AG04450 (cell line): ENCODE measurements around the gene AQP4. TPM values are rescaled to one million over a fixed set of nuclear protein-coding genes. Genes with fewer than 3 reads are reported as not detected.

Experiments
- CTCF ChIA-PET: fragments of 300-600, 350-600 bp; formaldehyde crosslinking; extraction: SDS; loops from one replicate; lab custom pipeline; 2022; ENCODE audit warnings: antibody characterized with exemption, inconsistent platforms; lab: Charles Lee
- POLR2A ChIA-PET: fragments of 350-600 bp; formaldehyde crosslinking; extraction: SDS; loops from one replicate; lab custom pipeline; 2021; ENCODE audit warnings: antibody characterized with exemption, inconsistent platforms; lab: Yijun Ruan, JAX
- DNase-seq: peaks from one replicate; pipeline ENCODE4 v3.0.0-alpha.2; 2011; ENCODE audit warnings: low read depth, low spot score
- H3K27ac ChIP-seq: one replicate; pipeline ENCODE4 v1.5.1; 2012; ENCODE audit warnings: low read depth, low read length, control low read depth
- H3K27me3 ChIP-seq: one replicate; pipeline ENCODE4 v1.6.0; 2012; ENCODE audit warnings: low read length; ENCODE audit not compliant: control insufficient read depth, insufficient read depth
- H3K4me3 ChIP-seq: 2 replicates; pipeline ENCODE4 v1.5.1; 2011; ENCODE audit warnings: mild to moderate bottlenecking, low read depth, low read length, control low read depth
- H3K9me3 ChIP-seq: 2 replicates; pipeline ENCODE4 v1.5.1; 2012; ENCODE audit warnings: low read length; ENCODE audit not compliant: control insufficient read depth, insufficient read depth
- CTCF ChIP-seq: IDR thresholded peaks from 2 replicates; pipeline ENCODE4 v1.5.1; 2011; ENCODE audit warnings: low read depth, low read length, control low read depth, inconsistent platforms
- polyA plus RNA-seq: library from polyadenylated mRNA; depleted of rRNA; stranded (reverse); fragments of >200 nt; gene quantifications from 2 replicates; pipeline ENCODE4 v1.2.3, GENCODE V29; 2011

The AQP4 gene
- polyA plus RNA-seq, 1 experiment, result not detected

- POLR2A ChIA-PET, result no interaction called here
- Histone ChIP-seq H3K4me3 (no peak overlapping the region), H3K27ac (no peak overlapping the region), H3K9me3 (no peaks in the 10 kb centered on the region; the same call in 1 of the 2 replicates), H3K27me3 (no peaks in the 10 kb centered on the region)
- CTCF ChIA-PET, result no interaction called here
- TF ChIP-seq CTCF, result no peak
- no peak for DNase-seq
Observed at GRCh38 chr18:26874283-26874682, 8.8 kb upstream of the AQP4 start.

GRCh38 chr18:26869640-26870039 is 4.1 kb upstream of the AQP4 start:
- peaks cover 1% of the 10 kb centered on the region; the same call in 1 of the 2 replicates for H3K9me3 ChIP-seq
- DNase-seq, result no peak
- CTCF ChIA-PET, result no interaction called here
- H3K27me3 ChIP-seq, result no peaks in the 10 kb centered on the region
- POLR2A ChIA-PET, result no interaction called here
- no peak overlapping the region for H3K4me3 ChIP-seq
- H3K27ac ChIP-seq, result no peak overlapping the region
- no peak for TF ChIP-seq CTCF

GRCh38 chr18:26868968-26869586 is 3.6 kb upstream of the AQP4 start:
- ChIA-PET POLR2A (no interaction called here), CTCF (interaction anchor here (0.6 kb wide), 1 partner anchor 560 kb away, joined by 3 read pairs; no protein-coding TSS in a partner anchor)
- no peak for DNase-seq
- Histone ChIP-seq H3K9me3 (peaks cover 7% of the 10 kb centered on the region; the same call in 1 of the 2 replicates), H3K27ac (no peak overlapping the region), H3K27me3 (no peaks in the 10 kb centered on the region), H3K4me3 (no peak overlapping the region)
- no peak for TF ChIP-seq CTCF

- ChIA-PET POLR2A (no interaction called here), CTCF (no interaction called here)
Observed at GRCh38 chr18:26867471-26867870, 2.0 kb upstream of the AQP4 start.

GRCh38 chr18:26864658-26865057 is 849 bp downstream of the AQP4 start:
- Histone ChIP-seq H3K4me3 (no peak overlapping the region), H3K27ac (no peak overlapping the region), H3K27me3 (no peaks in the 10 kb centered on the region), H3K9me3 (peaks cover 15% of the 10 kb centered on the region)
- CTCF ChIA-PET, result no interaction called here
- no peak for TF ChIP-seq CTCF
- no peak for DNase-seq
- POLR2A ChIA-PET, result no interaction called here

More at GRCh38 chr18:26867471-26867870, 2.0 kb upstream of the AQP4 start:
- TF ChIP-seq CTCF, result no peak
- Histone ChIP-seq H3K27me3 (no peaks in the 10 kb centered on the region), H3K27ac (no peak overlapping the region), H3K9me3 (peaks cover 11% of the 10 kb centered on the region), H3K4me3 (no peak overlapping the region)
- DNase-seq, result no peak
